ENCODE results near the gene PGGHG. TPM values are rescaled to one million over a fixed set of nuclear protein-coding genes. Genes with fewer than 3 reads are reported as not detected.

Gene PGGHG
- 5.2 and 8.5 TPM in 2 replicates for total RNA-seq (2014; rRNA removed; shearing (Covaris generic))

DNA sequence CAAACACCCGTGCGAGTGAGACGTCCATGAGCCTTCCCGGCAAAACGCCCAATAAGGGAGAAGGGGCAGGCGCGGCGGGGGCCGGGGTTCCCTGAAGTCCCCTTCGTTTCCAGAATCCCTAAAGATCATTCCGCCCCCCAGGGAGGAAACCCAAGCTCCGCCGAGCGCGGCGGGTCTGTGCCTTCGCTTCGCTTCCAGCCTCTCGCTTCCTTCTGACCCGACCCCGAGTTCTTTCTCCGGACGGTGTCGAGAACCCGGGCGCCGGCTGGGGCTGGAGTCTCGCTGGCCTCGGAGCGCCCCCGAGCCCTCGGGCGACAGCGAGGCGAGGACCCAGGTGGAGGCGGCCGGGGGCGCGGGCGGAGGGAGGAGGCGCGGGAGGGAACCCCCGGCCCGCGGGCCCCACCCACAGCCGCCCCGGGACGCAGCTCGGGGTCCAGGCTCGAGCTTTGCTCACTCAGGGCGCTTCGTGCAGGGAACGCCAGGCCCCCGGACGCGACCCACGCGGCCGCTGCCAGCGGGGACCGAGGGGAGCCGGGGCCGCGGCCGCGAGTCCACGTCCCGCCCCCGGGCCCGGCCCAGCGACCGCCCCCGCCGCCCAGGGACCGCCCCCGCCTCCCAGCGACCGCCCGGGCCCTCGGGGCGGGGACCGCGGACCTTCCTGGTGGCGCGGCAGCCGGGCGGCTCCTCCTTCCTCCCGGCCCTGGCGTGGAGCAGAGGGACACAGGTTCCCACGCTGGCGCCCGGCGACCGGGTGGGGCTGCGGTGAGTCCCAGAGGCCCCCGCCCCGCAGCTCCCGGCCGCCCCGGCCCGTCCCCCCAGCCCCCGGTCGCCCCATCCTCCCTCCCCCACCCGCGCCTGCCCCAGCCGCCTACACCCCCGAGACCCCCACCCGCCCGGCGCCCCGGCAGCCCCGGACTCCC lies at the start of gene PGGHG:
TSS of gene PGGHG (plus strand) at position 649 of the 920 bp plus-strand sequence. CDS start 691 bp downstream, outside the sequence.
- DNase-seq (ENCODE audit: low read depth), result peak; percentile 56

DNA sequence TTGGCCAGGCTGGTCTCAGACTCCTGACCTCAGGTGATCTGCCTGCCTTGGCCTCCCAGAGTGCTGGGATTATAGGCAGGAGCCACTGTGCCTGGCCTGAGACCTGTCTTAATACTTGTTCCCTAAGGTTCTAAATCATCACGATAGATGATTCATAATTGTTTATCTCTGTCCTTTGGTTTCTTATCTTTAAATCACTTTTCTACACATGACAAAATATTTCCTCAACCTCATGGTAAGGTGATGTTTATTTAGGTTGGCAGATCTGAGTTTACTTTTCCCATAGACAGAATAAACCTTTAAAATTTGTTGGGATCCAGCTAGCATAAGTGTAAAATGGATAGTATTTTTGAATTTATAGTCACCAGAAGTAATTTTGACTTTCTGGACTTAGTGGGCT lies 48.6 kb upstream of the PGGHG start:
- DNase-seq (ENCODE audit: low read depth), result peak; percentile 16

DNA sequence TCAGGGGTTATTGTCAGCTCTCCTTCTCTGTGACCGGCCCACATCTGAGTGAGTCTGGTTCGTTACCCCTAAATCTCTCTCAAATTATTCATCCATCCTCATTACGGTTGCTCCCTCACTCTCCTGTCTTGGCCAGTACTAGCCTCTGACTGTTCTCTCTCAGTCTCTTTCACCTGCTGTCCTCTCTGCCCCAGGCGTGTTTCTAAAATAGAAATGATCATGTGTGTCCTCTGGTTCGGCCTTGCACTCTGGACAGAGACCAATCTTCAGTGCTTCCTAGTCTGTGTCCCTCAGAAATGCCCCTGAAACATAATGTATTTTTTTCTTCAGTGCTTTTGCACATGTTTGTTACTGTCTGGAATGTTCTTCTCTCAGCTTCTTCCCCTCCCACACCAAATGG lies 47.3 kb upstream of the PGGHG start:
- DNase-seq (ENCODE audit: low read depth), result no peak

DNA sequence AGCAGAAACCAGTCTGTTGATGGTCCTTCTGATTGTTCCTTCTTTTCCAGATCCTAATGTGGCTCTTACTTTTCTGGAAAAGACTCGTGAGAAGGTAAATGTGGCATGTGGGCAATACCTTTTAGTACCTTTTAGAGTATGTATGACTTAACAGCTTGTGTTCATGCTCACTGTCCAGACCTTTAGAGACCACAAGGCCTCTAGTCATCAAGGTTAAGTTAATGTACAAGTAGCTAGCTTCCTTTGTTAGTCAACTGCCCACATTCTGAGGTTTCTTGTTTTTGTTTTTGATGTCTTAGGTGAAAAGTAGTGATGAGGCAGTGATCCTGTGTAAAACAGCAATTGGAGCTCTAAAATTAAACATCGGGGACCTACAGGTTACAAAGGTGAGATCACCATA lies 44.5 kb upstream of the PGGHG start:
- no peak for DNase-seq (ENCODE audit: low read depth)

DNA sequence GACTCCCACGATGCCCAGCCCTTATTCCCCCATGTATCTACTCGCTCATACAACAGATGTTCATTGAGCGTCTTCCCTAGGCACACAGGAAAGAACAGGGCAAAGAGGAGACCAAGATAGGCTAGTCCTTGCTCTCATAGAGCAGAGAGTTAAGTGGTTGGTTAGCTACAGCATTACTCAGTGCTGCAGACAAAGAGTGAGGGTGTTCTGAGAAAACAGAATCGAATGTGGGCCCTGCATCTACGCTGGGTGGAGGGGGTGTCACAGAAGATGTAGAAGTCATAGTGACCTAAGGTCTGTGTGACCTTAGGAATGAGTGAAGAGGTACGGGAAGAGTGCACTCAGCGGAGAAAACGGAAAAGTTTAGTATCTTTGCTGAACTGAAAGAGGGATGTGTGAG lies 39.9 kb upstream of the PGGHG start:
- DNase-seq (ENCODE audit: low read depth), result no peak

DNA sequence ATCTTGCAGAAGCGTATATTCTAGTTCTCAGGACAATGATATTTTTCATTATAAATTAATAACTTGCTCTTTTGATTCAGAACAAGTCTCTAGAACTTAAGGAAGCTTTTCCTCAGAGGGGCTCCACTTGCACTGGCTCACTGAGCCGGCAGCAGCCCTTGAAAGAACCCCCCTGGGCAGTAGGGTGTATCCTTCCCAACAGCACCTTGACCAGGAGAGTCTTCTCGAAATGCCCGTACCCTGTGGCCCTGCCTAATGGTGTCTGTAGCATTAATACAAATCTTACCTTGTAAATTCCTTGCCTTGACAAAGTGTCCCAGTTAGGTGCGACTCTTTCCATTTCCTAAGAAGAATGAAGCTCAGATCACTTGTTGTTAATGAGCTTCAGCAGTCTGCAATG lies 38.7 kb upstream of the PGGHG start:
- no peak for DNase-seq (ENCODE audit: low read depth)

DNA sequence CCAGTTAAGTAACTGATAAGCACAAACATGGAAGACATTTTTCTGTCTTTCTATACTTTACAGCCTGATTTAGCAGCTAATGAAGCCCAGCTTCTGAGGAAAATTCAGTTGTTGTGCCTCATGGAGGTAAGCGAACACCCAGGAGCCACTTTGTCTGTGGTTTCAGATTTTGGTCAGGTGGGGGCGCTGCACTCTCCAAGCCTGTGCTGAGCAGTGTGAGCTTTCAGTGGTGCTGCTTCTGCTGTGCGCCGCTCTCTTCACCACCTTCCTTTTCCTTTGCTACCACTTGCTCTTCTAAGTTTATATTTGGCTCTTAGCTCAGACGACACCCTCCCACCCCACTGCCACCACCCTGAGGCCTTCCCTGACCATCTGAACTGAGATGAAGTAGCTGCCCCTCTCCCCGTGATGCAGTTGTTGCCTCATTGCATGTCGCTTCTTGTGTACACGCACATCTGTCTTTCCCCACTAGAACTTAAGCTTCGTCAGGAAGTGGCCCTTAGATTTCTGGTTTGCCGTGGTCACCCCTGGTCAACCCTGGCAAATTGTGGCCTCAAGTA lies 38.1 kb upstream of the PGGHG start:
- DNase-seq (ENCODE audit: low read depth), result peak; percentile 40

DNA sequence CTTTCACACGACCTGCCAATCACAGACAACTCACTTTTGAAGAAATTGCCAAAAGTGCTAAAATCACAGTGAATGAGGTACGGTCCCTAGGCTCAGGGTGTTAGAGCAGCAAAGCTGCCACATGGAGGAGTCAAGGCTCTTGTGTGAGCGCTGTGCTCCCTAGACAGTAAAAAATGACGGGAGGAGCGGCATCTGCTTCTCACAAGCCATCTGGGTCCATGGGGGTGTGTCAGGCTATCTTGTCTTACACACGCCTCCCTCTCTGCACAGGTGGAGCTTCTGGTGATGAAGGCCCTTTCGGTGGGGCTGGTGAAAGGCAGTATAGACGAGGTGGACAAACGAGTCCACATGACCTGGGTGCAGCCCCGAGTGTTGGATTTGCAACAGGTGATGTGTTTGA lies 37.4 kb upstream of the PGGHG start:
- no peak for DNase-seq (ENCODE audit: low read depth)

DNA sequence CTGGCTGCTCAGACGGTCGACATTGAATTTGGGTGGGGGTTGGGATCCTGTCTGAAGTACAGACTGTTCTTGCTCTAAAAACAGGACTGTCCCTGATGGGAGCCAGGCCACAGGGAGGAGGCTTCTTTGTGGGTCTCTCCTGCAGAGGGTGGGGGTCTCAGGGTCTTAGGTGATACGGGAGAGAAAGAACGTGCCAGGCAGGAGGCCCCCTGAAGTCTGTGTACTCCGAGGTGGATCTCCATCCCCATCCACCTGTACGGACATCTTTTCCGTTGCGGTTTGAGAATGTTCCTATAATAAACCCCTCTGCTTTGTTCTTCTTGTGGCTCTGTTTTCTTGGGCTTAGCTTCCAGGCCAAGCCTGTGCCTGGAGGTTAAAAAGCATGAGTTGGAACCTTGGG lies 36.3 kb upstream of the PGGHG start:
- DNase-seq (ENCODE audit: low read depth), result no peak

DNA sequence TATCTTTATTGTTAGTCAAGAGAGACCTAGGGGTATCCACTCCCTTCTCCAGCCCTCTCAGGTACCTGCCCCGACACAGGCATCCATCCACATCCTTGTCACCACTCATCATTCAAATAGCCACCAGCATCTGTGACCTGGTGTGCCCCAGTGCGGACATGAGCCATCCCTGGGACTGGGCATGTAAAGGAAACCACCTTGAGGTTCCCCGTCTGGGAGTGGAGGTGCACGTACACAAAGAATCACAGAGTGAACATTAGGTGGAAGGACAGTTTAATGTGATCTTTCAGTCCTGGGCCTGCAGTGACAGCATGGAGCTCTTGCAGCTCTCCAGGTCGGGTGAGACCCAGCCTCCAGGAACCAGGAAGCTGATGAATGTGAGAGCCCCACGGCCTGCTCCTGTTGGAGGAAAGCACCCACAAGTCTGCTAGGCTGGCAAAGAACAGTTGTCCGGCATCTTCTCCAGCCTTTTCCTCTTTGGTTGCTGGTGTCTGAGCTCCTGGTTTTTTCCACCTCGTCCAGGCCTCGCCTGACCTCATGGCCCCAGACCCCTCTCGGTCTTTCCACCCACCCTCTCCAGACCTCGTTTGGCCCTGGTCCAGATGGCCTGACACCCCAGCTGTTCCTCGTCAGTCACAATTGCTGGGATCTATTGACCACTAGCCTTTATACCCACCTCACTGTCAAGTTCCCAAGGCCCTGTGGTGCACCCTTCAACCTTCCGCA lies 35.6 kb upstream of the PGGHG start:
- DNase-seq (ENCODE audit: low read depth), result peak; percentile 17

DNA sequence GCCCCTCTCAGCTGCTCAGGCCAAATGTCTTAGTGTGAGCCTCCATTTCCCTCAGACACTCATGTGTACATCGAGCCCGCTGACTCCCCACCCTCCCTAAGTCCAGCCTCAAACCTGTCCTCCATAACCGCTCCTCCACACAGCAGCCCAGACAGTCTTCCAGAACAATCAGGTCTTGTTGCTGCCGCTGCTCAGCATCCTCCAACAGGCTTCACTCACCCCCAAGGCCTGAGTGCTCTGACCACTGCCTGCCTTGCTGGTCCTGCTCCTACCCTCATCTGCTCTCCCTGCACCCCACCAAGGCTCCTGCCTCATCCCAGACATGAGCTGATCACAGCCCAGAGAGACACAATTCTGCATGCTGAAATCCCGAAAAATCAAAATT lies 35.0 kb upstream of the PGGHG start:
- no peak for DNase-seq (ENCODE audit: low read depth)

DNA sequence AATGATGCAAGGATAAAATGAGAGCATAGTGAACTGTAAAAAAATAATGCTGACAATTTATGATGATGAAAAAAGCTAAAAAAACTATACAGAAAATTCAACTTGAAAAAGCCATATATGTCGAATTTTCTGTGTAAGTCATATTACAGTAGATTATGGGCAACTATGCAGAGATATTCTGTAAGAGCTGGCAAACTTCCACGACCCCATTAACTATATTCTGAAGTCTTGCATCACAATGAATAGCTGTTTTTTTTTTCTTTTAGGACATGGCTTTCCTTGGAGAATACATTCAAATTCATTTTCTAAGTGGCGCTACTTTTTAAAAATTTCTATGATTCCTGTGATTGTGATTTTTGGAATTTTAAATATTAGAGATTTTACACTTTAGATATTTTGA lies 33.8 kb upstream of the PGGHG start:
- no peak for DNase-seq (ENCODE audit: low read depth)

DNA sequence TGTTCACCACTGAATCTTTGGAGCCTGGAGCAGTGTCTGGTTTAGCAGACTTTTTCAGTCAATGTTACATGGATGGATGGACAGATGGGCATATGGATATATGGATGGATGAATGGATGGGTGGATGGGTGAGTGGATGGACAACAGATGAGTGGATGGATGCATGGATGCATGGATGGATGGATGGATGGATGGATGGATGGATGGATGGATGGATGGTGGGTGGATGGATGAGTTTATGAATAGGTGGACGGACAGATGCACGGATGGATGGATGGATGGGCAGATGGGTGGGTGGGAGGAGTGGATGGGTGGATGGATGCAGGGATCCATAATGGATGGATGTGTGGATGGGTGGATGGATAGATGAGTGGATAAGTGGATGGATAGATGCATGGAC lies 33.1 kb upstream of the PGGHG start:
- DNase-seq (ENCODE audit: low read depth), result no peak

DNA sequence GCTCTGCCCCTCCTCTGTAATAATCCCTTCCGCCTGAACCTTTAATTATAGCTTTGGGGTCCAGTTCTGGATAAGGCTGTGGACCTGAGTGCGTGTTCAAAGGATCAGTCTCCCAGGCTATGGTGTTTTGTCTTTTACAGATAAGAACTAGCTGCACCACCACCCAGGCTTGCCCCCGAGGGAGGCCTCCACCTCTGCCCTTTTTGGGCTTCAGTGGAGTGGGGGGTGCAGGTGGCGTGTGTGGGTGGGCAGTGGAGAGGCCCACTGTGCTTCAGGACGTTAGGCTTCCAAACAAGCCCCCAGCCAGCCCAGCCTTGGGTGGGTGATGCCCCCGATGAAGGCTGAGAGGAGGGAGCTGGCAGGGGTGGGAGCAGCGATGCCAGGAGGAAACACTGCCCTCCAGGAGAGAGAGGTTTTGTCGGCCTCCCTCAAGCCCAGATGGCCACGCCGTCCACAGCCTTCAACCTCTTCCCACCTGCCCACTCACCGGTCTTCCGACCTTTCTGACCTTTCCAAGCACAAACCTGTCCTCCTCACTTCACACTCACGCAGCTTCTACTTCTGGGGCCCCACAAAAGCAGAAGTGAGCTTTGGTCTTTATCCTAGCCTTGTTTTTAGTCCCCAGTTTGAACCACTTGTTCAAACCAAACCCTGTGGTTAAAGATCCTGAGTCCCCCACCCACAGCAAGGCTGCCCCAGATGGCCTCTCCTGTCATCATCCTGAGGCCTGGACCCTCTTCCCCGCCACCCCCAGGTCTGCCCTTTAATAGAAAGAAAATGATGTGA lies 31.8 kb upstream of the PGGHG start:
- no peak for DNase-seq (ENCODE audit: low read depth)

DNA sequence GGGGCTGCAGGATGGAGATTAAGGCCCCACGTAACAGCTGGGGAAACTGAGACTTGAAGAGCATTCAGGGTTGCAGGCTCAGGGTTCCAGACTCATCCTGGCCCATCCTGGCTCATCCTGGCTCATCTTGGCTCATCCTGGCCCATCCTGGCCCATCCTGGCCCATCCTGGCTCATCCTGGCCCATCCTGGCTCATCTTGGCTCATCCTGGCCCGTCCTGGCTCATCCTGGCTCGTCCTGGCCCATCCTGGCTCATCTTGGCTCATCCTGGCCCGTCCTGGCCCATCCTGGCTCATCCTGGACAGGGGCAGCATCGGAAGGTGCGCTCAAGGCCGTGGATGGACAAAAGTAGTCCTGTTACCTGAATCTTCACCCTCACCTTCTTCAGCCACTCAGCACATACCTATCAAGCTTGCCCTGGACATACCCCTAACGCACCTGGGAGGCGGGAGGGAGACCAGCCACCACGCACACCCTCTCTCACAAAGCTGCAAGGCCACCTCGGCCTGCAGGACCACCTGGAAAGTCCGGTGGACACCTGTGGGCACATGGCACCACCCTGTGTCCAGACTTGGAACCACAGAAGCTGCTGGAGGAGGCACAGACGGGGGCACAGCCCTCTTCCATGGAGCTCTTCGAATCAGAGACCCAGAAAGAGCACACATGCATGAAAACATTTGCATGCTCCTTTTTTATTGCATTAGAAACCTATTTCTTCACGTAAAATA lies 31.0 kb upstream of the PGGHG start:
- peak; percentile 17 for DNase-seq (ENCODE audit: low read depth)

DNA sequence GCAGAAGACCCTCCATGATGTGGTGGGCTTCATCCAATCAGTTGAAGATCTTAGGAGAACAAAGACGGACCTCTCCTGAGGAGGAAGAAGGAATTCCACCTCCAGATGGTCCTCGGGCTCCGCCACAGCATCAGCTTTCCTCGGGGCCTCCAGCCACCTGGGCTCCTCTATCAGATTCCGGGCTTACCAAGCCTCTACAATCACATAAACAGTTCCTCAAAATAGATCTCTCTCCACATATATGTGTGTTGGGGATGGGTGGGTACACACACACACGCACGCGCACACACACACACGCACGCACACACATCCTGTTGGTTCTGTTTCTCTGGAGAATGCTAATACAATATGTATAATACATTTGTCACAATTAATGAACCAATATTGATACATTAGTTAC lies 29.5 kb upstream of the PGGHG start:
- DNase-seq (ENCODE audit: low read depth), result no peak

DNA sequence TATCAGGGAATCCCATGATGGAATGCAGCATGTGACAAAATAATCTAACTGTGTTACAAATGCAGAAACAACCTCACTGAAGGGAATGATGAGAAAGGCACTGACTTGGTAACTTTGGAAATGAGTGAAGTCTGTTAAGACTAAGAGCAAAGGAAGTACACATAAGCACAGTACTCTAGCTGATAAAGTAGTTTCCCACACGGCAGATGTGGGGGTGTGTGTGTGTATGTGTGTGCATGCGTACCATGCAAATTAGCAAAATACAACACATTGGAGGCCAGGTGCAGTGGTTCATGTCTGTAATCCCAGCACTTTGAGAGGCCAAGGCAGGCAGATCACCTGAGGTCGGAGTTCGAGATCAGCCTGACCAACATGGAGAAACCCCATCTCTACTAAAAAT lies 27.3 kb upstream of the PGGHG start:
- DNase-seq (ENCODE audit: low read depth), result no peak

DNA sequence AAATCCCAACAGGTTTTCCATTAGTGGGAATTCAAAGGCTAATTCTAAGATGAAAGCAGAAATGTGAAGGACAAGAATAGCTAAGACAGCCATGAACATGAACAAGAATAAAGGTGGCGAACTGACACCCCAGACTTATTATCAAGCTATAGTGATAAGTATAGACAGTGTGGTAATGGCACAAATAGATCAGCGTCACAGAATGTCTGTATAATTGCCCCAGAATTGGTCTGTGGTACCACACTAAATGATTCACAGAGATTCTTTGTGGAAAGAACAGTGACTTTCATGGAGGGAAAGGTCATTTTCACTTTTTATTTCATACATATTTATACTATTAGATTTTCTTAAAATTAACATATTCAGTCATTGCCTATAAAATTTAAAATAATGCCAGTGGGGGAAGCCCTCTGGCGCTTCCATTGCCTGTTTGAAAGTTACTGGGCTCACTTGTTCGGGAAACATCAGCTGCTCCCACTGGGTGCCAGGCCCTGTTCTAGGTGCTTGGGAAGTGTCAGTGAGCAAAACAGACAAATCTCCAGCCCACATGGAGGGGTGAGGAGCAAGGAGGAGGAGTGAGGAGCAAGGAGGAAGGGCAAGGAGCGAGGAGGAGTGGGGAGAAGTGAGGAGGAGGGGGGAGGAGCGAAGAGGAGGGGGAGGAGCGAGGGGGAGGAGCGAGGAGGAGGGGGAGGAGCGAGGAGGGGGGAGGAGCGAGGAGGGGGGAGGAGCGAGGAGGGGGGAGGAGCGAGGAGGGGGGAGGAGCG lies 22.1 kb upstream of the PGGHG start:
- DNase-seq (ENCODE audit: low read depth), result no peak

DNA sequence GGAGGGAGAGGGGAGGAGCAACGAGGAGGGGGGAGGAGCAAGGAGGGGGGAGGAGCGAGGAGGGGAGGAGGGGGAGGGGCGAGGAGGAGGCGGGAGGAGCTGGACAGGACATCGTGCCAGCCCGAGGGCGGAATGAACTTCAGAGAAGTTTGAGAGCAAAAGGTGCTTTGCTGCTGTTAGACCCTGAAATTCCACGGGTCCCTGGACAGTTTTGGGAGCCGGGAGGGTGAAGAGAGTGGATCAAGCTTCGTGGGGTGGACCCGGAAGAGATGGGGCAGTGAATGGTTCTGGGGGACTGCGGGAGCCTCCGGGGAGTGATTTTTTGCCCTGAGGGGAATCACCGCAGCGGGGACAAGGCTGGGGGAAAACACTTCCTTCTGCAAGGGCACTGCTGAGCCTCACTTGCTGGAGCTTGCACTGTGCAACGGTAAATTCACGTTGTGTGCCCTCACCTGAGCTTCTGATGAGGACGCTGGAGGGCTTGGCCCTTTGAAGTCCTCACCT lies 21.4 kb upstream of the PGGHG start:
- DNase-seq (ENCODE audit: low read depth), result no peak

DNA sequence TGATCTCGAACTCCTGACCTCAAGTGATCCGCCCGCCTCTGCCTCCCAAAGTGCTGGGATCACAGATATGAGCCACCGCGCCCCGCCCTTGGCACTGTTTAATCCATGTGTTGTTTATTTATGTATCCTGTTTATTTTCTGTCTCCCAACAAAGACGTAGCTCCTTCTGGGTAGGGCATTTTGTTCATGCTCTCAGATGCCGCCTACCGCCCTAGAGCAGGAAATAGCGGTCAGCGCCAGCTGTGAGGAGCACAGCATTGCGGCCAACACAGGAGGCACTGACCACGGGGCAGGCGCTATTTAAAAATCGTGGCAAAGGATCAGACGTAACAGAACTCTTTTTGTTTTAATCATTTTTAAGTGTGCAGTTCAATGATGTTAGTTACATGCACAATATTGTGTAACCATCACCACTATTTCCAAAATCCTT lies 20.2 kb upstream of the PGGHG start:
- DNase-seq (ENCODE audit: low read depth), result peak; percentile 24

Measured in M059J (cell line).